ENCODE measurements around the gene UBE2L3. TPM values are rescaled to one million over a fixed set of nuclear protein-coding genes. Genes with fewer than 3 reads are reported as not detected.

The UBE2L3 gene
- total RNA-seq, 1 experiment from 2014 or later: 44.2 TPM

- Mint-ChIP-seq H3K4me3 (ENCODE audit: unreplicated experiment) (no peak overlapping the region), H3K27me3 (ENCODE audit: insufficient read depth, unreplicated experiment) (no peaks in the 10 kb centered on the region), H3K4me1 (ENCODE audit: insufficient read depth, unreplicated experiment) (peaks cover 5% of the 10 kb centered on the region), H3K36me3 (ENCODE audit: insufficient read depth, unreplicated experiment) (no peaks in the 10 kb centered on the region), H3K9me3 (ENCODE audit: unreplicated experiment) (no peaks in the 10 kb centered on the region), H3K27ac (ENCODE audit: low read depth, unreplicated experiment) (no peak overlapping the region)
- no peak for TF ChIP-seq CTCF (IDR thresholded peaks at IDR 0.05; ENCODE audit: unreplicated experiment)
- DNase-seq (ENCODE audit: unreplicated experiment): no peak
- BruUV-seq (replicated peaks): no TSS peak
- ChIA-PET CTCF (interaction anchor here (1.1 to 1.2 kb wide), 2 partner anchors 13 to 17 kb away, joined by 3 to 7 read pairs; no protein-coding TSS in a partner anchor), POLR2A (no interaction called here)
- intact Hi-C loops (cut with micrococcal nuclease): no loop called here
Observed at GRCh38 chr22:21659864-21660525, 92.5 kb downstream of the UBE2L3 start.

GRCh38 chr22:21660904-21661303, 93.4 kb downstream of the UBE2L3 start:
- intact Hi-C loops (cut with micrococcal nuclease): no loop called here
- ChIA-PET CTCF (no interaction called here), POLR2A (no interaction called here)
- peaks cover 5% of the 10 kb centered on the region for H3K4me1 Mint-ChIP-seq (ENCODE audit: insufficient read depth, unreplicated experiment)
- no peak for DNase-seq (ENCODE audit: unreplicated experiment)
- H3K4me3 Mint-ChIP-seq (ENCODE audit: unreplicated experiment): no peak overlapping the region
- no peaks in the 10 kb centered on the region for H3K9me3 Mint-ChIP-seq (ENCODE audit: unreplicated experiment)
- H3K27me3 Mint-ChIP-seq (ENCODE audit: insufficient read depth, unreplicated experiment): no peaks in the 10 kb centered on the region
- H3K27ac Mint-ChIP-seq (ENCODE audit: low read depth, unreplicated experiment): no peak overlapping the region
- no peak for TF ChIP-seq CTCF (IDR thresholded peaks at IDR 0.05; ENCODE audit: unreplicated experiment)
- BruUV-seq (replicated peaks): no TSS peak
- peaks cover 8% of the 10 kb centered on the region for H3K36me3 Mint-ChIP-seq (ENCODE audit: insufficient read depth, unreplicated experiment)

- H3K4me1 Mint-ChIP-seq (ENCODE audit: insufficient read depth, unreplicated experiment): peaks cover 2% of the 10 kb centered on the region
- intact Hi-C loops (cut with micrococcal nuclease): no loop called here
- DNase-seq (ENCODE audit: unreplicated experiment): no peak
- ChIA-PET POLR2A (no interaction called here), CTCF (no interaction called here)
- H3K4me3 Mint-ChIP-seq (ENCODE audit: unreplicated experiment): no peak overlapping the region
- peaks cover 11% of the 10 kb centered on the region for H3K36me3 Mint-ChIP-seq (ENCODE audit: insufficient read depth, unreplicated experiment)
- no peak overlapping the region for H3K27ac Mint-ChIP-seq (ENCODE audit: low read depth, unreplicated experiment)
- no peaks in the 10 kb centered on the region for H3K27me3 Mint-ChIP-seq (ENCODE audit: insufficient read depth, unreplicated experiment)
- no peaks in the 10 kb centered on the region for H3K9me3 Mint-ChIP-seq (ENCODE audit: unreplicated experiment)
- no peak for TF ChIP-seq CTCF (IDR thresholded peaks at IDR 0.05; ENCODE audit: unreplicated experiment)
- BruUV-seq (replicated peaks): no TSS peak
Observed at GRCh38 chr22:21661991-21662390, 94.5 kb downstream of the UBE2L3 start.

- no TSS peak for BruUV-seq (replicated peaks)
- CTCF ChIA-PET: interaction anchor here (1.1 kb wide), 1 partner anchor 17 kb away, joined by 4 read pairs; no protein-coding TSS in a partner anchor
Observed at GRCh38 chr22:21663738-21664137, 96.2 kb downstream of the UBE2L3 start.

More at GRCh38 chr22:21663738-21664137, 96.2 kb downstream of the UBE2L3 start:
- Mint-ChIP-seq H3K9me3 (ENCODE audit: unreplicated experiment) (no peaks in the 10 kb centered on the region), H3K27me3 (ENCODE audit: insufficient read depth, unreplicated experiment) (no peaks in the 10 kb centered on the region), H3K27ac (ENCODE audit: low read depth, unreplicated experiment) (no peak overlapping the region), H3K4me3 (ENCODE audit: unreplicated experiment) (no peak overlapping the region), H3K36me3 (ENCODE audit: insufficient read depth, unreplicated experiment) (peaks cover 16% of the 10 kb centered on the region), H3K4me1 (ENCODE audit: insufficient read depth, unreplicated experiment) (peaks cover 6% of the 10 kb centered on the region)
- intact Hi-C loops (cut with micrococcal nuclease): no loop called here
- DNase-seq (ENCODE audit: unreplicated experiment): no peak
- TF ChIP-seq CTCF (IDR thresholded peaks at IDR 0.05; ENCODE audit: unreplicated experiment): no peak
- POLR2A ChIA-PET: no interaction called here
